Measurements from ENCODE around the gene LDB1.

LDB1 gene

GRCh38 chr10:102112210-102112817 lies 7.9 kb downstream of the LDB1 start:
- DNase-seq = no peak

GRCh38 chr10:102111276-102111675 lies 8.9 kb downstream of the LDB1 start:
- no peak for DNase-seq

GRCh38 chr10:102109166-102110116 lies 10.7 kb downstream of the LDB1 start:
- no peak for DNase-seq

- DNase-seq = no peak
These were observed 13.2 kb downstream of the LDB1 start for GRCh38 chr10:102106998-102107397.

- no peak for DNase-seq
These were observed 17.7 kb downstream of the LDB1 start for GRCh38 chr10:102102421-102102820.

GRCh38 chr10:102101152-102101551 lies 19.0 kb downstream of the LDB1 start:
- no peak for DNase-seq

GRCh38 chr10:102096449-102096848 lies 23.7 kb downstream of the LDB1 start:
- DNase-seq = no peak

- no peak for DNase-seq
These were observed 29.4 kb downstream of the LDB1 start for GRCh38 chr10:102090772-102091171.

GRCh38 chr10:102086196-102086595 lies 34.0 kb downstream of the LDB1 start:
- DNase-seq = no peak

- DNase-seq = no peak
These were observed 34.8 kb downstream of the LDB1 start for GRCh38 chr10:102085336-102085735.

GRCh38 chr10:102083541-102083940 lies 36.6 kb downstream of the LDB1 start:
- no peak for DNase-seq

- DNase-seq = peak; percentile 83
These were observed 47.3 kb downstream of the LDB1 start for GRCh38 chr10:102072673-102073527.

GRCh38 chr10:102069071-102069470 lies 51.1 kb downstream of the LDB1 start:
- DNase-seq = no peak

GRCh38 chr10:102068216-102068615 lies 52.0 kb downstream of the LDB1 start:
- DNase-seq = no peak

- no peak for DNase-seq
These were observed 52.9 kb downstream of the LDB1 start for GRCh38 chr10:102067091-102067916.

GRCh38 chr10:102066399-102067088 lies 53.6 kb downstream of the LDB1 start:
- DNase-seq = no peak

GRCh38 chr10:102065561-102066398 lies 54.4 kb downstream of the LDB1 start:
- peak; percentile 5 for DNase-seq

- peak; percentile 89 for DNase-seq
These were observed 55.2 kb downstream of the LDB1 start, which contains the start of gene HPS6 for GRCh38 chr10:102064868-102065560. Gene HPS6, plus strand, starts transcription at chr10:102065349. Its CDS starts 126 bp downstream, at chr10:102065475.

- no peak for DNase-seq
These were observed 55.7 kb downstream of the LDB1 start for GRCh38 chr10:102064503-102064867.

- no peak for DNase-seq
These were observed 60.2 kb downstream of the LDB1 start for GRCh38 chr10:102059987-102060386.
